Effector memory CD4-positive, alpha-beta T cell (primary cell): Measurements from ENCODE around the gene GPC5.
"Not testable (repeated sequence)": the region's sequence is repeated elsewhere in the genome, so short reads cannot be mapped to it uniquely, and the experiment has no call there.

Experiments used
- DNase-seq, 3 donors: peaks; one replicate each; pipeline ENCODE4 v3.0.0-alpha.2; 2020
- H3K27ac ChIP-seq: 2 replicates; pipeline ENCODE4 v1.7.0; 2013; ENCODE audit warnings: mild to moderate bottlenecking, low read length, moderate library complexity; ENCODE audit not compliant: insufficient read depth, poor library complexity, severe bottlenecking
- H3K27me3 ChIP-seq: replicated peaks from 2 replicates; pipeline ENCODE4 v1.7.0; 2013; ENCODE audit warnings: mild to moderate bottlenecking, low read length; ENCODE audit not compliant: insufficient read depth, control insufficient read depth, poor library complexity, severe bottlenecking
- H3K36me3 ChIP-seq: 2 replicates; pipeline ENCODE4 v1.7.0; 2013; ENCODE audit warnings: mild to moderate bottlenecking, low read length, moderate library complexity; ENCODE audit not compliant: control insufficient read depth, insufficient read depth
- H3K4me1 ChIP-seq: 2 replicates; pipeline ENCODE4 v1.7.0; 2013; ENCODE audit warnings: low read length, mild to moderate bottlenecking; ENCODE audit not compliant: control insufficient read depth, insufficient read depth, poor library complexity, severe bottlenecking
- H3K4me3 ChIP-seq: 2 replicates; pipeline ENCODE4 v1.7.0; 2013; ENCODE audit warnings: low read length, low read depth, mild to moderate bottlenecking; ENCODE audit not compliant: insufficient read depth, poor library complexity, severe bottlenecking
- H3K9me3 ChIP-seq: 2 replicates; pipeline ENCODE4 v1.7.0; 2013; ENCODE audit warnings: mild to moderate bottlenecking, low read length, moderate library complexity; ENCODE audit not compliant: control insufficient read depth

GPC5 gene

GRCh38 chr13:91801772-91802171 is 403.4 kb downstream of the GPC5 start:
- not testable (repeated sequence) for H3K9me3 ChIP-seq, H3K4me3 ChIP-seq, H3K36me3 ChIP-seq, H3K27ac ChIP-seq, DNase-seq, H3K4me1 ChIP-seq, H3K27me3 ChIP-seq

- Histone ChIP-seq H3K4me3 (no peak overlapping the region), H3K36me3 (no peaks in the 10 kb centered on the region), H3K4me1 (no peaks in the 10 kb centered on the region), H3K27ac (no peak overlapping the region), H3K9me3 (no peaks in the 10 kb centered on the region), H3K27me3 (no peaks in the 10 kb centered on the region)
- DNase-seq = no peak
These were observed 404.5 kb downstream of the GPC5 start for GRCh38 chr13:91802957-91803356.

- no peaks in the 10 kb centered on the region for H3K9me3 ChIP-seq
- H3K4me1 ChIP-seq = no peaks in the 10 kb centered on the region
- no peak overlapping the region for H3K27ac ChIP-seq
- DNase-seq = no peak
- H3K27me3 ChIP-seq = no peaks in the 10 kb centered on the region
- no peaks in the 10 kb centered on the region for H3K36me3 ChIP-seq
- H3K4me3 ChIP-seq = no peak overlapping the region
These were observed 406.3 kb downstream of the GPC5 start for GRCh38 chr13:91804724-91805123.

GRCh38 chr13:91805605-91806004 is 407.2 kb downstream of the GPC5 start:
- Histone ChIP-seq H3K27ac (no peak overlapping the region), H3K4me3 (no peak overlapping the region), H3K4me1 (no peaks in the 10 kb centered on the region), H3K9me3 (no peaks in the 10 kb centered on the region), H3K27me3 (no peaks in the 10 kb centered on the region), H3K36me3 (no peaks in the 10 kb centered on the region)
- DNase-seq = no peak

- Histone ChIP-seq H3K4me1 (no peaks in the 10 kb centered on the region), H3K4me3 (no peak overlapping the region), H3K27me3 (no peaks in the 10 kb centered on the region), H3K27ac (no peak overlapping the region), H3K9me3 (no peaks in the 10 kb centered on the region), H3K36me3 (no peaks in the 10 kb centered on the region)
- DNase-seq = no peak
These were observed 410.7 kb downstream of the GPC5 start for GRCh38 chr13:91809161-91809560.

- no peaks in the 10 kb centered on the region for H3K36me3 ChIP-seq
- H3K9me3 ChIP-seq = no peaks in the 10 kb centered on the region
- H3K4me3 ChIP-seq = no peak overlapping the region
- H3K4me1 ChIP-seq = no peaks in the 10 kb centered on the region
- no peak overlapping the region for H3K27ac ChIP-seq
- DNase-seq = no peak
- no peaks in the 10 kb centered on the region for H3K27me3 ChIP-seq
These were observed 414.8 kb downstream of the GPC5 start for GRCh38 chr13:91813253-91813652.

- Histone ChIP-seq H3K9me3 (no peaks in the 10 kb centered on the region), H3K27me3 (no peaks in the 10 kb centered on the region), H3K4me1 (no peaks in the 10 kb centered on the region), H3K27ac (no peak overlapping the region), H3K4me3 (no peak overlapping the region), H3K36me3 (no peaks in the 10 kb centered on the region)
- DNase-seq = no peak
These were observed 417.9 kb downstream of the GPC5 start for GRCh38 chr13:91816263-91816807.

GRCh38 chr13:91817250-91817649 is 418.8 kb downstream of the GPC5 start:
- Histone ChIP-seq H3K27me3 (no peaks in the 10 kb centered on the region), H3K4me3 (no peak overlapping the region), H3K4me1 (no peaks in the 10 kb centered on the region), H3K9me3 (no peaks in the 10 kb centered on the region), H3K36me3 (no peaks in the 10 kb centered on the region), H3K27ac (no peak overlapping the region)
- no peak for DNase-seq

- Histone ChIP-seq H3K4me1 (no peaks in the 10 kb centered on the region), H3K36me3 (no peaks in the 10 kb centered on the region), H3K27me3 (no peaks in the 10 kb centered on the region), H3K4me3 (no peak overlapping the region), H3K9me3 (no peaks in the 10 kb centered on the region), H3K27ac (no peak overlapping the region)
- no peak for DNase-seq
These were observed 426.0 kb downstream of the GPC5 start for GRCh38 chr13:91824416-91824815.

GRCh38 chr13:91825516-91825915 is 427.1 kb downstream of the GPC5 start:
- Histone ChIP-seq H3K27me3 (no peaks in the 10 kb centered on the region), H3K9me3 (no peaks in the 10 kb centered on the region), H3K4me1 (no peaks in the 10 kb centered on the region), H3K36me3 (no peaks in the 10 kb centered on the region), H3K27ac (no peak overlapping the region), H3K4me3 (no peak overlapping the region)
- DNase-seq = no peak

GRCh38 chr13:91836553-91836952 is 438.1 kb downstream of the GPC5 start:
- no peak for DNase-seq
- no peaks in the 10 kb centered on the region for H3K36me3 ChIP-seq
- H3K27ac ChIP-seq = no peak overlapping the region
- no peaks in the 10 kb centered on the region for H3K4me1 ChIP-seq
- H3K9me3 ChIP-seq = no peaks in the 10 kb centered on the region
- no peaks in the 10 kb centered on the region for H3K27me3 ChIP-seq
- no peak overlapping the region for H3K4me3 ChIP-seq
